GM21367 (cell line): ENCODE measurements around the gene PLK2.

Experiments
- ATAC-seq: cut with Tn5 transposase; IDR thresholded peaks from one replicate; pipeline ENCODE4 v1.9.1; 2021; ENCODE audit not compliant: unreplicated experiment

PLK2 gene

DNA sequence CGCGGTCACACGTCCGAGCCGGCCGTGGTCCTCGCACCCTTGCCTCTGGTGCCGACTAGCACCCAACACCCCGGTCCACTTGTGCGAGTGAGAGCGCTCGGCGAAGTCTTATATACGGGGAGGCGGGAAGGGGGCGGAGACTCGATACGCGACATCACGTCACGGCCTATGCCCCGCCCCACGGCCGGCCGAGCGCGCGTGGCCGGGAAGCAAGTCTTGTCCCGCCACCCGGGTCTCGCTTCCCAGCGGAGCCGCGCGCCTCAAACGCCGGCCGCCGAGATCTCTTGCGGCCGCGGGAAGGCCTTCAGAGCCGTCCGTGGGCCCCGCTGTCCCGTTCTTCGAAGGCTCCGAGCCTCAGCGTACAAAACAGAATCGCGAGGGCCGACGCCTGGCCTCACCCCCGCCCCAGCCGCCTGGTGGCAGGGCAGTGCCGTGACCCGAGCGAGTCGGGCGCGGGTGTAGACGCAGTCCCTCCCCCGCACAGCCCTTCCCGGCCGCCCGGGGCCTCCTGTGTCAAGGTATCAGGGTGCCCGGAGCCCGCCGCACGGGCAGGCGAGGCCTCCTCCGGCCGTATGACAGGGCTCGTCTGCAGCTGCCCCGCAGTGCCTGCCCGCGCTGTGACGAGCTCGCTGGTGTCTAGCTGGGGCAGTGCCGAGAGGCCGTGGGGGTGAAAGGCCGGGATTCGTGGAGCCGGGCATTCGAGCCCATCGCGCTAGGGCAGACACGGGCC lies at the start of gene PLK2:
TSS of gene PLK2 (minus strand) at position 85 of the 730 bp plus-strand sequence. CDS start 127 bp downstream, outside the sequence.
- ATAC-seq, result peak; percentile 73

DNA sequence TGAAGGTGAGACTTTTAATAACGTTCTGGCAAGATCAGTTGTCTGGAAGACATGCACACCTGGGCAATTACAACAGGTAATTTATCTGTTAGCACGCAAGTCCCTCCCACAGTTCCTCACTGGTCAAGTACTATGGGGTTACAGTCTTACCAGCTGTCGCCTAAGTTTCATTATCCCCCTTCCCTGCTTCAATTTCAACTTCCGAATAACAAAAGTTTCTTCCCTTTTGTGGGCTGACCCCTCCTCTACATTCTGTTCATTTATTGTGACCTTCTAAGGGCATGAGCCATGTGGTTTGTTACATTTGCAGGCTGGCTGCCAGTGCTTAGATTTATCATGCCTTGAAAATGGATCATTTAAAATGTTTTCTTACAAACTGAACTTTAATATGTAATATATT lies 47.8 kb upstream of the PLK2 start:
- ATAC-seq, result no peak

DNA sequence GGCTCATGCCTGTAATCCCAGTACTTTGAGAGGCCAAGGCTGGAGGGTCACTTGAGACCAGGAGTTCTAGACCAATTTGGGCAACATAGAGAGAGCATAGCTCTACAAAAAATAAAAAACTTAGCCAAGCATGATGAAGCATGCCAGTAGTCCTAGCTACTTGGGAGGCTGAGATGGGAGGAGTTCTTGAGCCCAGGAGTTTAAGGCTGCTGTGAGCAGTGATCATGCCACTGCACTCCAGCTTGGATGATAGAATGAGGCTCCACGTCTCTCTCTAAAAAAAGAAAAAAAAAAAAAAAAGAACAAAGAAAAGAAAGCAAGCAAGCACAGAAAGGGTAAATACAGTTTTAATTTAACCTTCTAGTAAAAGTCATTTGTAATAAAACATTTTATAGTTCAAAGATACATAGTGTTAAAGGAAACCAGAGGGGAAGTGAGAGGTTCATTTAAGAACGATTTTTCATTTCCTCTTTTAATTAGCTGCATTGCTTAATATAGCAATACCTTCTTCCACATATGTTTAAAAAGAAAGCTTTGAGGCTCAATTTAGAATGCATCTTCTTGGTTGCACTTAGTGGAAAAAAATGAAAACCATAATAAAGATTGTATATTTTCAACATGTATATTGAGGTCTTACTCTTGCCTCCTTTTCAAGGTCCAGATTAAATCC lies 46.2 kb upstream of the PLK2 start:
- ATAC-seq, result peak; percentile 66

DNA sequence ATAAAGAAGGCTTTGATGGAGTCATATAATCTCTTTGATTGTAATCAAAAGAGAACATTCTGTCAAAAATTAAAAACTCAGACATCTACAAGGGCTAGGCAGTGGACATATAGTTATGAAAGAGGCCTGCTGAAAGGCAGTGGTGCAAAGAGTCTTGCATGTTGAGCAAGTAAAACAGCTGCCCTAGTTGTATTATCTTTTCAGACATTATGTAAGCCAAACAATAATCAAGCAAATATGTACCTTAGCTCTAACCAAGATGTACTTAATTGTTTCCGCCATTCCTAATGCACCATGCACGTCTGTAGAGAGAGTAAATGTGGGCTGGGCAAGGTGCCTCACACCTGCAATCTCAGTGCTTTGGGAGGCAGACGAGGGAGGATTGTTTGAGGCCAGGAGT lies 45.6 kb upstream of the PLK2 start:
- ATAC-seq, result no peak

DNA sequence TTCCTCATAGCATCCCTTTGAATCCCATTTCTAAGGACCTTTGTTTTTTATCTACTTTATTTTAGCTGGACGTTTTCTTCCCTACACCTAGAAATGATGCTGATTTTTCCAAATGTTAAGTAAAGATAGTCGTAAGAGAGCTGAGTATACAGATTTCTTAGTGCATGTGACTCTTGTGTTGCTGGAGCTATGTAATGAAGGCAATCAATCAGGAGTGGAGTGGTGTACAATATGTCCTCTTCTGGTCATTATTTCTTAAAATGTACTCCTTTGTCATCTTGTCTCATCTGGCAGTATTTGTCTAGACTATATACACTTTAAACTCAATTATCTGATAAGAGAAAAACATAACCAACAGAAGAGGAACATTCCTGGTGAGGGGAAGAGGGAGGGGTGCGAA lies 44.9 kb upstream of the PLK2 start:
- ATAC-seq, result no peak

DNA sequence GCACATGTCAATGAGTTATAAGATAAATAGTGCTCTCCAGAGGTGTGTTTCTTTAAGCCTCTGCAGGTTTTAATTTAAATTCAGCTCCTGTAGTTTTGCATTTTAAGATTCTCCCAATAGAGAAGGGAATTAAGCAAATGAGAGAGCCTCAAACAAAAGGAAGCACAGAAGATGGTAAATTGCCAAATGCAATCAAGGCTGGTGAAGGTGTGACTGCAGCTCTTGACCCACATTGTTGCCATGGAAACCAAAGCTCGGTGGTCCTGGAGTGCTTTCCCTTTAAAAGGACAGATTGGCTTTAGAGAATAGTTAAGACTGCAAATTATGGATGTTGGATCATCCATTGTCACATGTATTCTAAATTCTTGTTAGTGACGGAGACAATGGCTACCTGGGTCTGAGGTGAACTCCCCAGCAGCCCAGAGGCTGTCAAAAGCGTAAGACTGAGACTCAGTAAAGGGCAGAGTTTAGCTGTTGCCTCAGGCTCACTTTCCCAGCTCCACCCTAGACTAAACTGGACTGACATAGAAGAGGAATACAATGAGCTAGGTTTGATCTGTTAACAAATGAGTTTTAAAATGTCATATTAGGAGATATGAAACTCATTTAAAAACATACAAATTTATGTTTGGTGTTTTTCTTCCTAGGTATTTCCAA lies 43.6 kb upstream of the PLK2 start:
- ATAC-seq, result no peak

DNA sequence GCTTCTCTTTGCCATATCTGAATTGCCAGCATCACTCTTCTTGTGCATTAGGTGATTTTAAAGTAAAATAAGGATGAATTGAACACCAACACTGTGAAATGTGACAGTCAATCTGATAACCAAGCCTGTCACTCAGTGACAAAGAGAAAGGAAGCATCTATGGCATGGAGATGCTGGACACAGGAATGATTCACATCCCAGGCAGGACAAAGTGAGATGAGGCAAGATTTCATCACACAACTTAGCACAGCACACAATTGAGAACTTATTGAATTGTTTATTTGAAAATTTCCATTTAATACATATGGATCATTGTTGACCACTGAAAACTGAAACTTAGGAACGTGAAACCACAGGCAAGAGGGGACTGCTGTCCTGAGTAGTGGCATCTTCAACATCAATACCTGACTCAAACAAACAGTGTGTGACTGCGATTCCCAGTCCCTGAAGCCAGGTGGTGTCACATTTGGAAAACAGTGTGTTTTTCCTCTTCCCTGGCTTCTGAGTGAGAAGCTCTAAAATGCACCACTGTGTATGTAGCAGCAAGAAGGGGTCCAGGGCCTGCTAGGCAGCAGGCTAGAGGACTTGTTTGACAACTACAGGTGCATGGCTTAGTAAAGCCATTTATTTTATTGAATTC lies 42.0 kb upstream of the PLK2 start:
- no peak for ATAC-seq

DNA sequence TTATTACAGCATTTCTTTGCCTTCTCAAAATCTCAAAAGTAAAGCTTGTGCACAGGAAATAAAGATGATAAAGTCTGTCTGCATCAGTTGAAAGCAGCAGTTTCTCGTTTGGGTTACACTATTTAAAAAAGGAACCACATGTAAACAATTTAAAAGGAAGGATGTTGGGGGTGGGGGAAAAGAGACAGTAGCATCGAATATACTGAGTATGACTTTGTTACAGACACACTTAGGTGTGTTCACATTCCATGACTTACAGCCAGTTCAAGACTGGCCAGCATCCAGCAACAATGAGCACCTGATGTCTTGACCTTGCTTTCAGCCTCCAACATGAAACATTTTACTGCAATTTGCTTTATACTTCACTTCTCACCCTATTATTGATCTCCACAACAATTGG lies 40.1 kb upstream of the PLK2 start:
- ATAC-seq, result no peak

DNA sequence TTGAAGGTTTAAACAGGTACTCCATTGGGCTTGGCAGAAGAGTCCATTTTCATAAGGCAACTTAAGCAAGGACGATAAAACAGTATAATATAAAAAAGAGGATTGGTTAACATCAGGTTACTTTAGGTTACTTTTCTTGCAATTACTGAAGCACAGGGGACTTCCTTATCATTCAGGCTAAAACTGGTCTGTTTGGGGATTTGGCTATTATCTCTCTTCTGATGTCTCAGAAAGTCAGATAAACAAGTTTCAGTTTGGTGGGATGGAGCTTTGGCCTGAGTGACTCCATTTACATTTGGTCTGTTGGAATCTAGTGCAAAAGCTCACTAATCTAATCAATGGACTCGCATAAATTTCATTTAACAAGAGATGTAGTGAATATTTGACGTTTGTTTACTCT lies 39.3 kb upstream of the PLK2 start:
- ATAC-seq, result no peak

DNA sequence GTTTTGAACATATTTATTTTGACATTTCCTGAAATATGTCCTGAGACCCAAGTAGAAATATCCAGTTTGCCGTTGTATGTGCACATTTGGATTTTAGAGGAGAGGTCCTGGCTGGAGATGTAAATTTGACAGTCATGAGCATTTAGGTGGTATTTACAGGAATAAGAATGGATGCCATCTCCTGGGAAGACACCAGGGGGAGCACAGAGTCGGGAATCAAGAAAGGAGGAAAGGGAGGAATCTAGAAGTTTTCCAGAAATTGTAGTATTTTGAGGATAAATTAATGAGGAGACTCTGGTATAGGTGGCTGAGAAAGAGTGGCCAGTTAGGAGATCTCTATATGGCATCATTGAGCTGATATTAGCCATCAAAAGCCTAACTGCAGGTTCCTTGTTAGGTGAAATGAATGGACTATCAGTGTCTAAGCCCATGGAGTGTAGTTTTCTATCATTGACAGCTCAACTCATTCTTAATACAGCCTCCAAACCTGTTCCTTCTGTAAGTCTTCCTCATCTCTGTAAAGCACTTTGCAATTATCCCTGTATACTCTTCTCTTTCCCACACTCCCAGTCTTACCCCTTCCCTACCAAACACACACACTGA lies 38.6 kb upstream of the PLK2 start:
- no peak for ATAC-seq

DNA sequence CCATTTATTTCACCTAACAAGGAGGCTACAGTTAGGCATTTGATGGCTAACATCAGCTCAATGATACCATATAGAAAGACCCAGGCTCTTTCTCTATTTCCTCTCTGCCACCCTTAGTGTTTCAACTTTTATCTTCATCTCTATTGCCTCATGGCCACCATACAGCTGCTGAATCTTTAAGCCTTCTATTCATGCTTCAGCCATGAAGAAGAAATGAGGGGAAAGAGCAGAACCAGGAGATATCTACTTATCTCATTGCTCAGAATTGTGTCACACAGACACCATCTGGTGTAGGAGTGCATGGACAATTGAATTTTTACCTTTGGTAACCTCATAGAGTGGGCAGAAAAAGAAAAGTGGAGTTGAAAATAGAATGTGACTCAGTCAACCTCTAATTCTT lies 38.0 kb upstream of the PLK2 start:
- no peak for ATAC-seq

DNA sequence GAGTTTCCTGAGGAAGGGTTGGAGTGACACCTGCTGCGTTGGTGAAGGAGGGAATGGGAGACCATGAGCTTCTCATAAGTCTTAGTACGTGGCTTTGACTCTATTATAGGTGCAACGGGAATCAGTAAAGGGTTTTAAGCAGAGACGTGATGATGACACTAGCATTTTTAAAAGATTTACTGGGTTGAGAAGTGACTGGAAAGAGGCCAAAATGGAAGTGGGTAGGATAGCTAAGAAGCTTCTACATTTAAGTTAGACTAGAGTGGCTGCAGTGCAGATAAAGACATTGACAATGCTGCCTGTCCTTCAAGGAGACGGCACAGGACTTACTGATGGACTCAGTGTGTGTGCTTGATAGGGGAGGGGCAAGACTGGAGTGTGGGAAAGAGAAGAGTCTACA lies 37.5 kb upstream of the PLK2 start:
- ATAC-seq, result no peak

DNA sequence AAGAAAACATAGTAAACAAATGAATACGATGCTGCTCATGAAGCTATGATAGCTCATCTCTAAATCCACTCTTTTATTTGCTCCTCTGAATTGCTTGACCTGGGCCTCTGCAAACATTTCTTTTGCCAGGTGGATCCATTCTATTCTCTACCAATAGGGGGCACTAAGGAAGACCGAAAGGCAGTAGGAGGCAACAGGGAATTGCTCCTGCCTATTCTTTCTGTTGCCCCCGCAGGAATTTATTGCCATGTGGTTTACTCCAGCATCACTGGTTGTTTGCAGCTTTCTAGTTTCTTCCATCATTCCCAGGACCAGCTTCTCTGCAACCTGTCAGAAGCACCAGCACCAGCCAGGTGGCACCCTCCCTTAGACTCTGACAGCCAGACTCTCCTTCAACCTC lies 36.6 kb upstream of the PLK2 start:
- no peak for ATAC-seq

DNA sequence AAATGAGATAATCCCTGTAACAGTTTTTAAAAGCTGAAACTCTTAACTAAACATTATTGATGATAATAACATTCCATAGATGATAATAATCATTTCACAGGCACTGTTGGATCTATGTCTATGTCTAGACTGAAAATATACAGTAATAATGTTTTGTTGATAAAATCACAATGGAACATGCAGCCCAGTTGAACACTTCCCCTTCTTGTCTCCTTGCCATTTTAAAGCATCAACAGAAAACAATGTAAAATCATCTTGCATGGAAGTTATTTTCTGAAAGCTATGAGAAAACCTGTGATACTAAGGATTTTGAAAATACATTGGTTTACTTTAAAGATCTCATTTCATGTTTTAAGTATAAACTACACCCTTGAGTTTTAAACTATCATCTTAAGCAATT lies 33.3 kb upstream of the PLK2 start:
- ATAC-seq, result no peak

DNA sequence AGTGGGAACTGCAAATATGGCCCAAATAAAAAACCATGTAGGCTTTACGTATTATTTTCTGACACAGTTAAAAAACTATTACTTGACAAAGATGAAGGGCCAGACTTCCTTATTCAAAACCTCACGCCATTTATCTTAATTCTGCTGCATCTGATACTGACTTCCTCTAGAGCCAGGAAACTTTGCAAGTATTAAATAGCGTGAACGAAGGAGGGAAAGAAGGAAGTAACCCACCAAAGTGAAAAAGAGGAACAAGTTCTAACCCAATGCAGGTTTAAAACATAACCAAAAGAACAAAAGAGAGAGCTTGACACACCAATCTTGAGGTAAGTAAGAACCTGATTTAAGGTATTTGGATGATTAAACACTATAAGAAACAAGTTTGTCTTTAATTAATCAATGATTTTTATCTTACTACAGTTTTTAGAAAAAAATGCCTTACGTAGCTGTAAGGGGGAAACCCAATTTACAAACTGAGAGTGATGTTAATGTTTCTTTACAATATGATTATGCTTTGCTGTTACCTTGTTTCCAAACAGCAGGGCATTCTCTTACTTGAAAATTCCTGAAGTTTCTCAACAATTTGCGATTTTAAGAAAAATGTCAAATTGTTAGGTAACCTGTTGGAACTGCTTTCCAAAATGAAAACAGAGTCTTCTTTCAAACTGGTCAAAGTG lies 31.5 kb upstream of the PLK2 start, which contains the start of gene GAPT:
TSS of gene GAPT (plus strand) at position 220 of the 677 bp plus-strand sequence. CDS start 3,102 bp downstream, outside the sequence.
- peak; percentile 72 for ATAC-seq

DNA sequence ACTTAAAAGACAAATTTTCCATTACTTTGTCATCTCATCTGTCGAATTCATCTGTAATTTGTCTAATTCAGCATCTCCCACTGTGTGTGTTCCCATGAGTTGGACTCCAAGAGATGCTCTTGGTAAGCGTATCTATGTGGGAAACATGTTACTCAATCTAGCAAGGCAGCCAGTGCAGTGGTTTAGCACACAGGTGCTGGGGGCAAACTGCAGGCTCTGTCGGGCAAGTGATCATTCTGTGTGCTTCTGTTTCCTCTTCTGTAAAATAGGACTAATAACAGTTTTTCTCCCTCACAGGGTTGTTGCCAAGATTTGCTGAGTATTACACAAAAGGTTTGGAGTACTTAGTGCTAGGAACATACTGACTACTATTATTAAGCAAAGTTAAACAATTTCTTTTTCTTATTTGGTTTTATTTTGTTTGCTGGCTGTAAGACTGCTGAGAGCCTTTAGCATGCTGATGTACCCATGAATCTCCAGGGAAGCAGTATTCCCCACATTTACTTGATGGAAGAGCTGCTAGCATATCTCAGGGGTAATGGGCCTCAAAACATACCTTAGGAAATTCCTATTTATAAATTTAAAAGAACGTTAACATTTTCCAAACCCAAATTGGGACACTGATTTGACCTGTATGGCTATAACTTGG lies 30.6 kb upstream of the PLK2 start:
- ATAC-seq, result no peak

DNA sequence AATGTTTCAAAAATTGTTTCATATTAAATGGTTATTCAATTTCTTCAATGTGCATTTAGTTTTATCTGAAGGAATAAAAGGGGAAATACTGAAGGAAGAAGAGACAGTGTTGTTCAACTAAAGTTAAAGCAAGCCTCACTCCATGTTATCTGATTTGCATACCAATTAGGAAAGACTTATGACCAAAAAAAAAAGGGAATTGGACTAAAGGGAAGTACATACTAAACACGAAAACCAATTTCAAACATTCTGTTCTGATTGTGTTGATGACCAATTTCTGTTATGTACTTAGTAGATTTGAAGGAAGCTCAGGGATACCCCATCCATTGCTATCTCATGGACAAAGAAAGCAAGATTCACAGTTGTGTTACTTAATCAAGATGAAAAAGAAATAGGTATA lies 26.4 kb upstream of the PLK2 start:
- no peak for ATAC-seq

DNA sequence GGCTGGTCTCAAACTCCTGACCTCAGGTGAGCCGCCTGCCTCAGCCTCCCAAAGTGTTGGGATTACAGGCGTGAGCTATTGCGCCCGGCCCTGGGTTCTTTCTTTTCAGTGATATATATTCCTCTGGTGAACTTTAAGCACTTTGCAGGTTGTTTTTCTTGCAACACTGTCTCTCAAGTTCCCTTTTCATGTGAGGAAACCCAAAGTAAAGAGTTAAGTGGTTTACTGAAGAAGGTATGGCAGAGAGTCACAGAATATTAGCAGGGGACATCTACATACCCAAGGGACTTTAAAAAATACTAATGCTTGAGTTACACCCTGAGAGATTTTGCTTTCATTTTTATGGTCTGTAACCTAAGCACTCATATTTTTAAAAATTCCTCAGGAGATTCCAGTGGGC lies 24.6 kb upstream of the PLK2 start:
- no peak for ATAC-seq

DNA sequence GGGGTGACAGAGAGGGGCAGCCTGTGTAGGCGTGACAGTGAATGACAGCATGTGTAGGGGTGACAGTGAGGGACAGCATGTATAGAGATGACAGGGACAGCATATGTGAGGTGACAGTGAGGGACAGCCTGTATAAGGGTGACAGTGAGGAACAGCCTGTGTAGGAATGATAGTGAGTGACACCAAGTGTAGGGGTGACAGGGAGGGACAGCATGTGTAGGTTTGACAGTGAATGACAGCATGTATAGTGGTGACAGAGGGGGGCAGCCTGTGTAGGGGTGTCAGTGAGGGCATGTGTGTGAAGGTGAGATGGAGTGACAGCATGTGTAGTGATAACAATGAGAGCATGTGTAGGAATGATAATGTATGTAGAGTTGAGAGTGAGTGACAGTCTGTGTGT lies 22.6 kb upstream of the PLK2 start:
- ATAC-seq, result no peak

DNA sequence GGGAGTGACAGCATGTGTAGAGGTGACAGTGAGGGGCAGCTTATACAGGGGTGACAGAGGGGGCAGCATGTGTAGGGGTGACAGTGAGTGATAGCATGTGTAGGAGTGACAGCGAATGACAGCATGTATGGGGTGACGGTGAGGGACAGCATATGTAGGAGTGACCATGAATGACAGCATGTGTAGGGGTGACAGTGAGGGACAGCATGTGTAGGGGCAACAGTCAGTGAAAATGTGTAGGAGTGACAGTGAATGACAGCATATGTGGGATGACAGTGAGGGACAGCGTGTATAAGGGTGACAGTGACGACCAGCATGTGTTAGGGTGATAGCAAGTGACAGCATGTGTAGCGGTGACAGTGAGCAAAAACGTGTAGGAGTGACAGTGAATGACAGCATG lies 21.9 kb upstream of the PLK2 start:
- ATAC-seq, result no peak
